ENCODE results near the gene SUCNR1. TPM values are rescaled to one million over a fixed set of nuclear protein-coding genes. Genes with fewer than 3 reads are reported as not detected.
"Not testable (repeated sequence)": the region's sequence is repeated elsewhere in the genome, so short reads cannot be mapped to it uniquely, and the experiment has no call there.

SUCNR1 gene
- total RNA-seq, 1 donor from 2014 or later, result not detected

DNA sequence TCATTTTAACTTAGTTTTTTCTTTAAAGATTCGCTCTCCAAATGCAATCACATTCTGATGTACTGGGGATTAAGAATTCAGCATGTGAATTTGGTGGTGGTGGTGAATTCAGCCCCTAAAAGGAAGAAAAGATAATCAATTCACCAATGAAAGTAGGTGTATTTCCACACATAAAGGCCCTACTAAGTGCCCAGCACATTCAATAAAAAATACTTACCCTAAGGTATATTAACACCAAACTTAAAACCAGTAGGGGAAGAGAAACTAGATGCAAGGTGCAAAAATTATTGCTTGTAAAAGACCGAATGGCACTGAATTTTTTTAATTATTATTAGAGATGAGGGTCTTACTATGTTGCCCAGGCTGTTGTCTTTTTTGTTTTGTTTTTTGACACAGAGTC lies 16.8 kb upstream of the SUCNR1 start:
- peaks cover 12% of the 10 kb centered on the region for H3K27me3 Mint-ChIP-seq (ENCODE audit: insufficient read depth)
- intact Hi-C loops (cut with micrococcal nuclease), result no loop called here
- no peak for DNase-seq (ENCODE audit: low spot score)
- H3K36me3 Mint-ChIP-seq (ENCODE audit: low read depth), result no peaks in the 10 kb centered on the region
- H3K27ac Mint-ChIP-seq, result no peak overlapping the region
- no peaks in the 10 kb centered on the region for H3K9me3 Mint-ChIP-seq
- no peak overlapping the region for H3K4me3 Mint-ChIP-seq
- no peaks in the 10 kb centered on the region for H3K4me1 Mint-ChIP-seq (ENCODE audit: low read depth)

DNA sequence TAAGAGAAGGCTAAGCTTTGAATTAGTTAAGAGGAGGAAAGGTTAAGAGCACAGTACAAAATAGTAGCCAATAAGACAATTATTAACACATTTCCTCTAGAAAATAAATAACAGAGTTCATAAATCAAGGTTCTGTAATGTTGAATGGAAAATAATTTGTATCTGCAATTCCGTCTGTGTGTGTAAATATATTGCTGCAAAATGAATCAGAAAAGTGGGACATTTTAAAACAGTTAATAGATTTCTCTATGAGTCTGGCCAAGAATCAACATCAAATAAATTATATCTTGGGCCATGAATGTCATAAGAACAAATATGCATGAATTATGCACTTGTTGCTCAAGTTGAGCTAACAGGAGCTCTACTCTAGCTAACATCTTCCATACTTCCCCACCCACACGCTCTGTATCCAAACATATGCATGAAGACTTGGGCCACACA lies 14.2 kb upstream of the SUCNR1 start:
- Mint-ChIP-seq H3K4me1 (ENCODE audit: low read depth) (no peaks in the 10 kb centered on the region), H3K36me3 (ENCODE audit: low read depth) (no peaks in the 10 kb centered on the region), H3K9me3 (no peaks in the 10 kb centered on the region), H3K27me3 (ENCODE audit: insufficient read depth) (peaks cover 11% of the 10 kb centered on the region), H3K27ac (no peak overlapping the region), H3K4me3 (no peak overlapping the region)
- DNase-seq (ENCODE audit: low spot score), result no peak
- intact Hi-C loops (cut with micrococcal nuclease), result no loop called here

DNA sequence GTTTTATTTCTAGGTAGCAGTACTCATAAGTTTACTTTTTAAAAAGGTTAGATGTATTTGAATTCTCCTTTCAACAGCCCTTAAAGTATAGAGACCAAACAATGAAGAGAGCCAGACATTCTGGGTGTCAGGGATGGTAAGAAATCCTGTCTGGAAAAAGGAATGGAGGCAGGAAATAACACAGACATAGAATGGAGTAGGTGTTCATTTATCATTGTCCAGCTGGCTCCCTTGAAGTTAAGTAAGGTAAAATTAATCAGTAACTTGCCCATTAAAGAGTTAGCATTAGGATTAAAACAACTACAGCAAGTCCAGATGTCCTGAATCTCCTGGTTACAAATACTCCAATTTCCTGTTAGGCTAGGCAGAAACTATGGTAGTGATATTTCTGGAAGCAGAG lies 13.5 kb upstream of the SUCNR1 start:
- Mint-ChIP-seq H3K27ac (no peak overlapping the region), H3K4me1 (ENCODE audit: low read depth) (no peaks in the 10 kb centered on the region), H3K36me3 (ENCODE audit: low read depth) (no peaks in the 10 kb centered on the region), H3K27me3 (ENCODE audit: insufficient read depth) (peaks cover 9% of the 10 kb centered on the region), H3K9me3 (no peaks in the 10 kb centered on the region), H3K4me3 (no peak overlapping the region)
- intact Hi-C loops (cut with micrococcal nuclease), result no loop called here
- no peak for DNase-seq (ENCODE audit: low spot score)

DNA sequence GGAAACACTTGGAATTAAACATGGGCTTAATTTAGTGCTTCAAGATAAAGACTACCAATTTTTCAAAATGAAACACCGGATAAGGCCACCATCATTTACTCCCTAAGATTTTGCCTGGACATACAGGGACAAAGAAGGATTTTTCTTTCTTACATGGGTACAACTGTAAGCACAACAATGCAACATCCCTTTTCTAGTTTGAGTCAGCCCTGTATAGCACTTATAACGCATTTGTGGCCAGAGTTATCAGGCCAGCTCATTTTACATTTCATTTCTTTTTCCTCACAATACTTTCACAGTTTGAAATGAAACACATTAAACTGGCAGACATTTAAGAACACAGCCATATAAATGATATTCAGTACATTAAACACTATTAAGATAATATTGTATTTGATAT lies 9.8 kb upstream of the SUCNR1 start:
- Mint-ChIP-seq H3K36me3 (ENCODE audit: low read depth) (no peaks in the 10 kb centered on the region), H3K4me3 (no peak overlapping the region), H3K9me3 (no peaks in the 10 kb centered on the region), H3K27ac (no peak overlapping the region), H3K4me1 (ENCODE audit: low read depth) (no peaks in the 10 kb centered on the region), H3K27me3 (ENCODE audit: insufficient read depth) (peaks cover 15% of the 10 kb centered on the region)
- no peak for DNase-seq (ENCODE audit: low spot score)
- intact Hi-C loops (cut with micrococcal nuclease), result no loop called here

DNA sequence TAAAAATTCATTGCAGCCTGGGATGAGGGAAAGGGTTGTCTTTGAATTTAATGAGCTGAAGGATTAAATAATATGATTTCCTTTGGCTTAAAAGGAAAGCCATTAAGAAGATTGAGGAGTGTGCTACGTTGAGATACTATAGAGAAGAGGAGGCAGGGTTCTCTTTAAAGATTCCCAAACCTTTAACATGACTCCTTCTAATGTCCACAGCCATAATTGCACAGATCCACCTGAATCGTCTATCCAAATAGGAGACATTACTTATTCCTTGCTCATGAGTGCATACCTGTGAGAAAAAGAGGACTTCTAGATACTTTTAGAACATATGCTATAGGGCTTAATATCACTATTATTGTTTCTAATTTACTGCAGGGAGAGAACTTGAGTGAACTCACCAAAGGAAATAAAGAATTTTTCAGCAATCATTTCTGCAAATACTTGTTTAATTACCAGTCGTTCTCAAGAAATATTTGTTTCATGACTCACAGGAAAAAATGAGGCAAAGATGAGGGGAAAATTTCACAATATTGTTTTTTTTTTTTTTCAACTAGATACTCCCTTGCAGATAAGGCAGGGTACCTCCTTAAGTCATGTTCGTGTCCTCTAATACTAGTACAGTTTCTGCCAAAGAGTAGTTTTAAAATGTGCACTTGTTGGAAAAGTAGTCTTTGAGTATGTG lies 8.9 kb upstream of the SUCNR1 start:
- intact Hi-C loops (cut with micrococcal nuclease), result no loop called here
- Mint-ChIP-seq H3K4me1 (ENCODE audit: low read depth) (no peaks in the 10 kb centered on the region), H3K27me3 (ENCODE audit: insufficient read depth) (peaks cover 12% of the 10 kb centered on the region), H3K4me3 (no peak overlapping the region), H3K36me3 (ENCODE audit: low read depth) (no peaks in the 10 kb centered on the region), H3K27ac (no peak overlapping the region), H3K9me3 (no peaks in the 10 kb centered on the region)
- no peak for DNase-seq (ENCODE audit: low spot score)

DNA sequence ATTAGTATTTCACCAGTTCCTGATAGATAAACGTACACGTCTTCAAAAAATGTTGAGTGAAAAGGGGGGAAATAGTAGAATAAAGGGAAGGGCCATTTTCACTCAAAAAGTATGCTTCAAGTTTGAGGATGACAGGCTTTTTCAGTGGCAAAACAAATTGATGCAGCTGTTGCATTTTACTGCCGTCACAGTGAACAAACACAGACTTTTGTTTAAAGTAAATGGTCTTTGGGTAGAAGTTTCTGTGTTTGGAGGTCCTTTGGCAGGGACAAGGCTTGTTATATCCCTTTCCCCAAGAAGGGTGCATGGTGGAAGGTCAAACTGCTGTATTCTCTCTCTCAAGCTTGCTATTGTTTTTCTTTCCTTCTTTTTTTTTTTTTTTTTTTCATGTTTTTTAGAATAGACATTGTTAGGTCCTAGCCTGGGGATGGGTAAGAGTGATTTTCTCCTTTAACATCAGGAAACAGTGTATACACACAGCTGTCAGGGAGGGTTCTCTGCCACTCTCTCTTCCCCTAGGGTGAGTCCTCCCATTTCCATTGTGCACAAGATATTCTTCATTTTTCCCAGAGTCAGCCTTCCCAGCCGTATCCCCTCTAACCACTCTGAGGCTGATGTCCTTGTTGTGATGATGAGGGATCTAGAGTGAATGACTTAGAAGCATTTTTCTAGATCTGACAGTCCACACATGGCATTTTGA lies 6.6 kb upstream of the SUCNR1 start:
- Mint-ChIP-seq H3K4me1 (ENCODE audit: low read depth) (peaks cover 6% of the 10 kb centered on the region), H3K27me3 (ENCODE audit: insufficient read depth) (peaks cover 12% of the 10 kb centered on the region), H3K27ac (no peak overlapping the region), H3K4me3 (no peak overlapping the region), H3K36me3 (ENCODE audit: low read depth) (no peaks in the 10 kb centered on the region), H3K9me3 (no peaks in the 10 kb centered on the region)
- no peak for DNase-seq (ENCODE audit: low spot score)
- intact Hi-C loops (cut with micrococcal nuclease), result no loop called here

DNA sequence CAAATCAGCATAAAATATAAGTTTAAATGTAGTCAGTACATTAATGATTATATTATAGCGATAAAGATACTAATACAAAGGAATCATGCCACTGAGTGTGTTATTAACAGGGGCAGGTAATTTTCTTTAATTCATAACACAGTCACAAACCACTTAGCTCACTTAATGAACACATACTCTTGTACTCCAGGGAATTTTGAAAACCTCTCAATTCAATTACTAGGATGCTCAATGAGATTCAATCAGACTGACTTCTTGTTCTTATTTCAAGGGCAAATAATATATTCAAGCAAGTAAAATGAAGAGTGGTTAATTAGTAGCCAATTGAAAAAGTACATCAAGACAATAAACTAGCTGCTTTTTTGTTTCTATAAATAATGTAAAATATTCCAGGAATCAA lies 5.8 kb upstream of the SUCNR1 start:
- no peak overlapping the region for H3K4me3 Mint-ChIP-seq
- intact Hi-C loops (cut with micrococcal nuclease), result no loop called here

DNA sequence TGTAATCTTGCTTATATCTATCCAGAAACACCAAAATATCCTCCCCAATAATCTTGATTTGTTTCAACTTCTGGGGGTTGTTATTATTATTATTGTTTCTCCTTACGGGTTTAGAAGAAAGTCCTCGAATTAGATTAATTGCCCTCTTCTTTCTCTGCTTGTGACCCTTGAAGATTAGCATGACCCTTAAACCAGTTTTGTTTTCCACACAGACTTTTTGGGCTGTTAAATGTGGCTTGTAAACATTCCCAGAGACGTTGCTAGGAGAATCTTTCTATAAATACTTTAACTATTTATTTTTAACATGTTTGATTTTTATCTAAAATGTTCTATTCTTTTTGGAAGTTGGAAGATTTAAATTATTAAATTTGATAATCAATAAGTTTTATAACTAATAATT lies 4.3 kb upstream of the SUCNR1 start:
- peaks cover 12% of the 10 kb centered on the region for H3K27me3 Mint-ChIP-seq (ENCODE audit: insufficient read depth)

More for the DNA sequence above, 5.8 kb upstream of the SUCNR1 start:
- no peaks in the 10 kb centered on the region for H3K36me3 Mint-ChIP-seq (ENCODE audit: low read depth)
- no peaks in the 10 kb centered on the region for H3K9me3 Mint-ChIP-seq
- peaks cover 12% of the 10 kb centered on the region for H3K27me3 Mint-ChIP-seq (ENCODE audit: insufficient read depth)
- H3K27ac Mint-ChIP-seq, result no peak overlapping the region
- DNase-seq (ENCODE audit: low spot score), result no peak
- peaks cover 12% of the 10 kb centered on the region for H3K4me1 Mint-ChIP-seq (ENCODE audit: low read depth)

DNA sequence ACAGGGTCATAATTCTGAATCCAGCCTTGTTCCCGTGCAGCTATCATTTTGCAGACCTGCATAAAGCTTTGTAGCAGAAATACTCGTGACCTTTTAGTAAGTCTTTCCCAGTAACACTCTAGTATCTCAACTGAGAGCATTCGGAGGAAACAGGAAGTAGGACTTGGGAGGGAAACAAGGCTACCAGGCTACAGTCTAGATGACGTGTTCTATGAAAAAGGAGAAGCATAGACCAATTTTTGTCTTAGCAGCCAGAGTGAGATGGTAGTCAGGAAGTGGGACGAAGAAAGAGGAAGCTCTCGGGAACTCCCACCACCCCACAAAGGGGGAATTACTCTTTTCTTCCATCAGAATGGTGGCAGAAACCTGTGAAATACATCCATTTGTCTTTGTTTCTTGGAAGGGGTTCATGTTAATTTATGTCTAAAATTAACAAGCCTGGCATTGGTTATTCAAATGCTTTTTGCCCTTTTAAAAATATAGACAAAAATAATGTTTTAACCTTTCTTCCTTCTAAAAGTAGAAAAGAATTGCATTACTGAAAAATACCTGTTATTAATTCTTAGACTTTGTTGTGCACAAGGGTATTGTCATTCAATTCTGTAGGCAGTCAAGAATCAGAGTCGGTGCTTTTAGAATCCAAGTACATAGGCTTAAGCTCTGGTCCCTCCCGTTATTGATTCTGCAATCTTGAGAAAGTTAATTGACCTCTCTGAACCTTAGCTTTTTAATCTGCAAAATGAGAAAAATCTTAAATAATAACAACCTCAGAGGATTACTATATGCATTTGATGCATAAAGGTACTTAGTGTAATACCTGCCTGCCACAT lies 1.6 kb upstream of the SUCNR1 start:
- H3K4me1 Mint-ChIP-seq (ENCODE audit: low read depth), result peaks cover 19% of the 10 kb centered on the region
- H3K27me3 Mint-ChIP-seq (ENCODE audit: insufficient read depth), result peaks cover 8% of the 10 kb centered on the region
- no peaks in the 10 kb centered on the region for H3K36me3 Mint-ChIP-seq (ENCODE audit: low read depth)
- H3K9me3 Mint-ChIP-seq, result no peaks in the 10 kb centered on the region
- no peak for DNase-seq (ENCODE audit: low spot score)
- intact Hi-C loops (cut with micrococcal nuclease), result no loop called here
- no peak overlapping the region for H3K4me3 Mint-ChIP-seq
- H3K27ac Mint-ChIP-seq, result peak overlapping the region; percentile 12

More for the DNA sequence above, 4.3 kb upstream of the SUCNR1 start:
- no peaks in the 10 kb centered on the region for H3K36me3 Mint-ChIP-seq (ENCODE audit: low read depth)
- no peak overlapping the region for H3K4me3 Mint-ChIP-seq
- intact Hi-C loops (cut with micrococcal nuclease), result no loop called here
- H3K27ac Mint-ChIP-seq, result no peak overlapping the region
- H3K9me3 Mint-ChIP-seq, result no peaks in the 10 kb centered on the region
- H3K4me1 Mint-ChIP-seq (ENCODE audit: low read depth), result peaks cover 12% of the 10 kb centered on the region
- DNase-seq (ENCODE audit: low spot score), result no peak

DNA sequence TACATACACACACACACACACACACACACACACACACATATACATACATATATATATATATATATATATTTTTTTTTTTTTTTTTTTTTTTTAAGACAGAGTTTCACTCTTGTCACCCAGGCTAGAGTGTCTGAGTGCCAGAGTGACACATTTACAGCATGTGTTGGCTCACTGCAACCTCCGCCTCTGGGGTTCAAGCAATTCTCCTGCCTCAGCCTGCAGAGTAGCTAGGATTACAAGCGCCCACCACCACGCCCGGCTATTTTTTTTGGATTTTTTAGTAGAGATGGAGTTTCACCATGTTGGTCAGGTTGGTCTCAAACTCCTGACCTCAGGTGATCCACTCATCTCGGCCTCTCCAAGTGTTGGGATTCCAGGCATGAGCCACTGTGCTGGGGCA lies 636 bp downstream of the SUCNR1 start:
- H3K36me3 Mint-ChIP-seq (ENCODE audit: low read depth), result not testable (repeated sequence)

DNA sequence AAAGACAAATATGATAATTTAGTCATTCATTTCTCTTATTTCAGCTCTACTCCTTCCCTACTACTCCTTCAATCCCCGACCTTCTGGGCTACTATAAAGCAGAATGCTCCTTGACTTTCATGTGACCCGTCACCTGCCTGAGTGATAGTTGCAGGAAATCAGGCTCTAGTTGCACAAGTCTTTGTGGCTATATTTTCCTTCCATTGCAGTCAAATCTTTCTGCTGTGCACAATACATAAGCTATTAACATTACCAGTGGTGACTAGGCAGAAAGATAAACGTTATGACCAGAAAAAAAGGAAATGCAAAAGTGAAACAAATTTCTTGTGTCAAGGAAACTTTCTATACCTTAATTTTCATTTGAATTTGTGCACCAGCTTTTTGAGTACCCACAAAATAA lies 2.3 kb downstream of the SUCNR1 start:
- intact Hi-C loops (cut with micrococcal nuclease), result no loop called here
- Mint-ChIP-seq H3K4me1 (ENCODE audit: low read depth) (peaks cover 24% of the 10 kb centered on the region), H3K36me3 (ENCODE audit: low read depth) (no peaks in the 10 kb centered on the region), H3K9me3 (no peaks in the 10 kb centered on the region), H3K27ac (no peak overlapping the region), H3K27me3 (ENCODE audit: insufficient read depth) (peaks cover 2% of the 10 kb centered on the region), H3K4me3 (no peak overlapping the region)
- no peak for DNase-seq (ENCODE audit: low spot score)

More for the DNA sequence above, 636 bp downstream of the SUCNR1 start:
- H3K9me3 Mint-ChIP-seq; DNase-seq (ENCODE audit: low spot score); H3K27me3 Mint-ChIP-seq (ENCODE audit: insufficient read depth); intact Hi-C loops (cut with micrococcal nuclease); H3K4me3 Mint-ChIP-seq; H3K27ac Mint-ChIP-seq: not testable (repeated sequence)
- peaks cover 19% of the 10 kb centered on the region for H3K4me1 Mint-ChIP-seq (ENCODE audit: low read depth)

DNA sequence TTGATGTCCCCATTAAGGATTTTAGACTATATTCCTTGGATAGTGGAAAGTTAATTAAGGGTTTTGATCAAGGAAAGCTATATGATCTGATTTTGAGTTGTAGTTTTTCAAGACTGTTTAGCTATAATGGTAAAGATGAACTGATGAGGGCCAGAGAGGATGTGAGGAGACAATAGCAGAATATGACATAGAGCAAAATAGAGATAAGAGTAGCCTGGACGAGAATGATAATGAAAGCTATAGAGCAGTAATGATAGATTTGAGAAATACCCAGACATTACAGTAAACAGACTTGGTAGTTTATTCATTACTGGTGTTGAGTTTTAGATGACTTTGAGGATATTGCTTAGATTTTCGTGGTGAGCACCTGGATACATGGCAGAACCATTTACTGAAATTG lies 3.8 kb downstream of the SUCNR1 start:
- H3K27ac Mint-ChIP-seq, result no peak overlapping the region

DNA sequence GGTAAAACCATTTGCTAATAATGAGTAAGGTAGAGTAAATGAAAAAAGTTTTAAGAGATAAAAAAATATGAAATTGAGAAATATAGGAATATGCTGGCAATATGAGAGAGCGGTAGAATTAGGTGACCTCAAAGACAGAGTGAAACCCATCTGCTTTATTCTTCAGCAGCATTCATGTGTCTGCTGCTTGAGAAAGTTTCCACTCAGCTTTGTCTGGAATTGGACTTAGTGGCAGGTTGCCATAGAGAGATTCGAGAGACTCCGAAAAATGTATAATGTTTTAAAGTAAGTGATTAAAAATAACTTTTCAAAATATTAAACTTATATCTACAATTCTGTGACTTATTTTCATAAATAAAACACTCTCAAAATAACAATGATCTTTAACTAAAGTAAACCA lies 5.0 kb downstream of the SUCNR1 start:
- intact Hi-C loops (cut with micrococcal nuclease), result no loop called here
- no peak overlapping the region for H3K4me3 Mint-ChIP-seq
- H3K27ac Mint-ChIP-seq, result no peak overlapping the region
- DNase-seq (ENCODE audit: low spot score), result no peak
- H3K4me1 Mint-ChIP-seq (ENCODE audit: low read depth), result peaks cover 13% of the 10 kb centered on the region
- no peaks in the 10 kb centered on the region for H3K9me3 Mint-ChIP-seq
- H3K27me3 Mint-ChIP-seq (ENCODE audit: insufficient read depth), result peaks cover 10% of the 10 kb centered on the region
- H3K36me3 Mint-ChIP-seq (ENCODE audit: low read depth), result no peaks in the 10 kb centered on the region

More for the DNA sequence above, 3.8 kb downstream of the SUCNR1 start:
- intact Hi-C loops (cut with micrococcal nuclease), result no loop called here
- no peak for DNase-seq (ENCODE audit: low spot score)
- H3K27me3 Mint-ChIP-seq (ENCODE audit: insufficient read depth), result peaks cover 8% of the 10 kb centered on the region
- H3K9me3 Mint-ChIP-seq, result no peaks in the 10 kb centered on the region
- H3K4me1 Mint-ChIP-seq (ENCODE audit: low read depth), result peaks cover 14% of the 10 kb centered on the region
- no peaks in the 10 kb centered on the region for H3K36me3 Mint-ChIP-seq (ENCODE audit: low read depth)
- no peak overlapping the region for H3K4me3 Mint-ChIP-seq
